ENCODE data around the gene C1QTNF2.

C1QTNF2 gene

GRCh38 chr5:160310140-160310539 is 60.3 kb downstream of the C1QTNF2 start:
- DNase-seq (ENCODE audit: low read depth), result no peak
- no peak for TF ChIP-seq CTCF (IDR thresholded peaks at IDR 0.05; ENCODE audit: low read length, missing control alignments)
- H3K4me3 ChIP-seq (replicated peaks; ENCODE audit: low read depth, low read length), result no peak overlapping the region

GRCh38 chr5:160306696-160307095 is 63.7 kb downstream of the C1QTNF2 start:
- TF ChIP-seq CTCF (IDR thresholded peaks at IDR 0.05; ENCODE audit: low read length, missing control alignments), result no peak
- no peak overlapping the region for H3K4me3 ChIP-seq (replicated peaks; ENCODE audit: low read depth, low read length)
- DNase-seq (ENCODE audit: low read depth), result no peak

- no peak overlapping the region for H3K4me3 ChIP-seq (replicated peaks; ENCODE audit: low read depth, low read length)
- no peak for TF ChIP-seq CTCF (IDR thresholded peaks at IDR 0.05; ENCODE audit: low read length, missing control alignments)
Measured at GRCh38 chr5:160305319-160305718, 65.1 kb downstream of the C1QTNF2 start.

DNA sequence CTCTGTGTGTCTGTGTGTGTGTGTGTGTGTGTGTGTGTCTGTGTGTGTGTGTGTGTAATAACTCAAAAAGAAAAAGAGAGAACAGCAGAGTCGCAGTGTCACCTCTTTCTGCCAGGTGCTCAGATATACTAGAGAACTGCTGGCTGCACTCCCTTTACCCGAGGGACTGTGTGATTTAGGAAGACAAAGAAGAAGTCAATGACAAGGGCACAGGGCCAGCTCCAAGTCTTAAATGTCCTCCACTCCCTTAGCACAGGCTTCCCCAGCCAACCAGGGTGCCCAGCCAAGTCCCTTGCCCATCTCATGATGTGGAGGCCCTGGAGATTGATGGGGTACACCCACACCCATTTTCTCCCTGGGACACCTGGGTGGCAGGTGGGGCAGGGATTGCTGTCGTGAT is 66.7 kb downstream of the C1QTNF2 start:
- no peak for DNase-seq (ENCODE audit: low read depth)
- no peak overlapping the region for H3K4me3 ChIP-seq (replicated peaks; ENCODE audit: low read depth, low read length)
- no peak for TF ChIP-seq CTCF (IDR thresholded peaks at IDR 0.05; ENCODE audit: low read length, missing control alignments)

More at GRCh38 chr5:160305319-160305718, 65.1 kb downstream of the C1QTNF2 start:
- DNase-seq (ENCODE audit: low read depth), result no peak

DNA sequence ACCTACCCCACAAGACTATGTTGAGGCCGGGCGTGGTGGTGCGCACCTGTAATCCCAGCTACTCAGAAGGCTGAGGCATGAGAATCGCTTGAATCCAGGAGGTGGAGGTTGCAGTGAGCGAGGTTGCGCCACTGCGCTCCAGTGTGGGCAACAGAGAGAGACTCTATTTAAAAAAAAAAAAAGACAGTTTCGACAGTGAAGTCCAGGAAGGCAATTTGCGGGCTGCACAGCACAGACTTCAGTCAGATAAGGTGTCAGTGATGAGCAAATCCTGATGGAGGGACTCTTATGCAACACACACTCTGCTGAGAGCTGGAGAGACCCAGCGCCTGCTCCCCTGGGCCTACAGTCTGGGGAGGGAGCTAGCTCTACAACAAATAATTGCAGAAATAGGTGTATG is 72.2 kb downstream of the C1QTNF2 start:
- no peak overlapping the region for H3K4me3 ChIP-seq (replicated peaks; ENCODE audit: low read depth, low read length)
- no peak for DNase-seq (ENCODE audit: low read depth)
- no peak for TF ChIP-seq CTCF (IDR thresholded peaks at IDR 0.05; ENCODE audit: low read length, missing control alignments)

DNA sequence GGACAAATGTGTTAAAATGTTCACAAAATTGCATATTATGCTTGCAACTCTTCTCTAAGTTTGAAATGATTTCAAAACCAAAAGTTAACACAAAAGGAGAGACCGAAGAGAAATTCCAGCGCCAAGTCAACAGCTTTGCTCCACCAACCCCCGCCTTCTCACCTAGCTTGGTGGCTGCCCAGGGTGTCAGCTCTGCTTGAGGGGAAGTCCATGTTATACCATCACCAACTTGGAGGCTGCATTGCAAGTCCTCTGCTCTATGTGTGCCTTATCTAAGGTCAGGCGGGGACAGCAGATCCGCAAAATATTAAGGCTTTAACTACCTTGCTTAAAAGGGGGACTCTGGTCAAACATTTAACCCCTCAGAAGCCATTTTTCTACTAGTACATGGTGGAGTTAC is 72.7 kb downstream of the C1QTNF2 start:
- DNase-seq (ENCODE audit: low read depth), result no peak
- TF ChIP-seq CTCF (IDR thresholded peaks at IDR 0.05; ENCODE audit: low read length, missing control alignments), result no peak
- H3K4me3 ChIP-seq (replicated peaks; ENCODE audit: low read depth, low read length), result no peak overlapping the region
